Measurements from ENCODE around the gene ZNF592.
"Not testable (repeated sequence)": the region's sequence is repeated elsewhere in the genome, so short reads cannot be mapped to it uniquely, and the experiment has no call there.

ZNF592 gene

DNA sequence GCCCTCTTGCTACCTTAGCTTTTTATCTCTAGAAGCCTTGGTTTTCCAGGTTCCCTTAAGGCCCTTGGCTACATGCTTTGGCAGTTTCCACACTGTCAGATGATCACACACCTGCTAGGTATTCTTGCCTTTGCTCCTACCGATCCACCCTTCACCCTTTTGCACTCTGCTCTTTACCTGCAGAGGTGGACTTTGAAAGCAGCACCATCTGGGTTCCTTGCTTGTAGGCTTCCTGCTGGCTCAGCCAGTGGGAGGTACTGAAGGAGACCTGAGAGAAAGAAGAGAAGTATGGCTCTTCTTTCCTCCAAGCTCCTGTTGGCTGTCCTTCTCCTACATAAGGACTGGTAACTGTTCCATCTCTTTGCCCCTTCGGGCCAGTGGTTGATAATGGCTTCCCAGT, 7.3 kb upstream of the ZNF592 start:
- DNase-seq (ENCODE audit: low spot score) = no peak

DNA sequence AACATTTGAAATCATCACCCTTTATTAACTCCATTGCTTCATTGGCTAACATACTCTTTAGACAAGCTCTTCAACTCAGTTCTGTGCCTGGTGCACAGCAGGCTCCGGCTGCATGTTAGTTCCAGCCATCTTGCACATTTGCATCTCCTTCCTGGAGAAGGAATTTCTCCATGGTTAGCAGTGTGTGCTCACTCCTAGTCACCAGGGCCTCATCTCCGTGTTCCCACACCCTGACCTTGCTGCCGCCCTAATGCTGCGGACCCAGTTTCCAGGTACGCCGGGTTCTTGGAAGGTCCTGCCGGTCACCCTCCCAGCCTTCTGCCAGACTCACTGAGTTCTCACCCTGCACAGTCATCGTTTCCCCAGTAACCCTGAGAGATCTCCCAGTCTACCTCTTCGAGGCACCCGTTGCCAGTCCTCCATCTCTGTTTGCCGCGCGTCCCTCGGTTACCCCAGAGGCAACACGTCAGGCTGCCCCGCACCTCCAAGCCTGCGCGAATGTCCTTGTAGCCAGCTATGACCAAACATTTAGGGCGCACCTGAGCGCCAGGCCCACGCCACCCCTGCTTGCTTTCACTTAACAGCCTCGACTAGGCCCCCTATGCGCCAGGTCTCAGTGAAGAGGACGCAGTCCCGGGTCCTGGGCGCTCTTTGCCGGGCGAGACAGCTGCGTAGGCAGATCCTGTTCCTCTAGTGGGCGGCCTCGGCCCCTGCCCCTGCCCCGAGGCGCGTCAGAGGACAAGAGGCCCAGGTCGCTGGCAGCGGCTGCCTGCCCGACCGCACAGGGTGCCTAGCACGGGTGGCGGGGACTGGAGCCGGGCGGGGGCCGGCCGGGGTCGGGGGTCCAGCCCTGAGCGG, 747 bp upstream of the ZNF592 start:
- DNase-seq (ENCODE audit: low spot score) = peak; percentile 77

DNA sequence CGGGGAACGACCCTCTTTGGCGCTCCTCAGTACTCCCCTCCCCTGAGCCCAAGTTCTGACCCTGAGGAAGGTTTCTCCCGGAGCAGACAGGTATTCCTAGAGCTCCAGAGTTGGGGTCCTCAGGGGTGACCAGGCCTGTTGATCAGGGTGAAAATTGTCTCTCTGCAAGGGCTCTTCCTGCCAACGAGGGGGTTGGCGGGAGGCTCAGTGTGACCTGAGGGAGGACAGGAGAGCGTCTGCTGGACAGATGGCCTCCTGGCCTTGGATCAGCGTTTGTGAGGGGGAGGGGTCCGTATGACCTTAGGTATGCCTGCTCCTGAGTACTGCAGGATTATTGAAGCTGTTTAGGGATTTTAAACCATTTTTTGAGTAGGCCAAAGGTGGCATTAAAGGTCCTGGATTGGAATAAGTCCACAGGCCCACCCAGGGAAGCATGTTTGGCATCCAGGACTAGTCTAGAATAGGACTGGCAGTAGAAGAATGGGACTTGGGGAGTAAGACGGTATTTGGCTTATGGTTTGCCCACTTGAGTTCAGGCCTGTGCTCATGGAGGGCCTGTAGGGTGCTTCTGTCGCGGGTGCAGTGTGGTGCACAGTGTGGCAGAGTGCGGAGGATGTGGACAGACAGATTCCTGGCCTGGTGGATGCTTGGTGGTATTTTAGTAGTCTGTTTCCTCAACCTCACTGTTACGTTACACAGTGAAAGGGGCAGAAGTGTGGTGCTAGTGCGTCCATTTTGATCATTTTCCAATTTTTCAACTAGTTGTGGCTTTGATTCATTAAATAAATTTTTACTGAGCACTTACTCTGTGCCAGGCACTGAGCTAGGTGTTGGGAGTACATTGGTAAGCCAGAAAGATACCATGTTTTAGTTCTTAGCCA, 959 bp downstream of the ZNF592 start:
- DNase-seq (ENCODE audit: low spot score) = peak; percentile 16

DNA sequence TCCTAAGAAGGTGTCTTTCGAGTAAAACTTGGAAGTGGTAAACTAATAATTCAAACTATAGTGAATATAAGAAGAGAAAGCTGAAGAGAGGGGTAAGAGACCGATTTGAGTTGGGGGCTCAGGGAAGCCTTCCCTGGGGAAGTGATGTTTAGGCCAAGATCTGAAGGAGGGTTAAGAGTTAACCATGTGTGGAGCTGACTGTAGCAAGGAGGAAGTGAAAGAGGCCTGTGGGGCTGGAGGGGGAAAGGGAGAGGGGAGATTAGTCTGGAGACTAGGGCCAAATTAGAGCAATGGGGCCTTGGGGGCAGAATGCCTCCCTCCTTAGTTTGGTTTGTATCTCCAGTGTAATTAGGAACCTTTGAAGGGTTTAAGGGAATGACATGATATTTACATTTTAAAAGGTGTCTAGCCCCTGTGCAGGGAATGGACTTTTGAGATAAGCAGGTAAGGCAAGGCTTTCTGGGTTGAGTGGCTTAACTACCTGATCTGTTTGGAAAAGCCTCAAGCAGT, 2.2 kb downstream of the ZNF592 start:
- no peak for DNase-seq (ENCODE audit: low spot score)

DNA sequence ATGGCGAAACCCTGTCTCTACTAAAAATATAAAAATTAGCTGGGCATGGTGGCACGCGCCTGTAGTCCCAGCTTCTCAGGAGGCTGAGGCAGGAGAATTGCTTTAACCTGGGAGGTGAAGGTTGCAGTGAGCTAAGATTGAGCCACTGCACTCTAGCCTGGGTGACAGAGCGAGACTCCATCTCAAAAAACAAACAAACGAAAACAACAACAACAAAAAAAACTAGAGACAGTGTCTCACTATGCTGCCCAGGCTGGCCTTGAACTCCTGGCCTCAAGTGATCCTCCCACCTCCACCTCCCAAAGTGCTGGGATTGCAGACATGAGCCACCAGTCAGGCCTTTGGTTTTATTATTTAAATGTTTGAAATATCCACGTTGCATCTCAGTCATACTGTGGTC, 3.3 kb downstream of the ZNF592 start:
- DNase-seq (ENCODE audit: low spot score) = not testable (repeated sequence)

DNA sequence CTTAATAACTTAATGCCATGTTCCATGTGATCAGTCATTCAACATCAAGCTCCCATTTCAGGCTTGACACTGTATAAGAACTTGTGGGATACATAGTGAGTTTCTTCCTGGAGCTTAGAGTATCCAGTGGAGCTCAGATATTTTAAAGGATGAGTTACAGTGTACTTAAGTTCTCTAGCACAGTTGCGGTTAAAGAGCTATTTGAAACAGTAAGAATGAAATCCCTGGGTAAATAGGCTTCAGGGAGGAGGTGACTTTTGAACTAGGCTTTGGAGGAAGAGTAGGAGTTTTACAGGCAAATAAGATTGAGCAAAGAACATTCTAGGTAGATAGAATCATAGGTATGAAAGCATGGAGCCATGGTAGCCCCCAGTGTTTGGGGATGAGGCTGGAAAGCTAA, 3.8 kb downstream of the ZNF592 start:
- DNase-seq (ENCODE audit: low spot score) = no peak

DNA sequence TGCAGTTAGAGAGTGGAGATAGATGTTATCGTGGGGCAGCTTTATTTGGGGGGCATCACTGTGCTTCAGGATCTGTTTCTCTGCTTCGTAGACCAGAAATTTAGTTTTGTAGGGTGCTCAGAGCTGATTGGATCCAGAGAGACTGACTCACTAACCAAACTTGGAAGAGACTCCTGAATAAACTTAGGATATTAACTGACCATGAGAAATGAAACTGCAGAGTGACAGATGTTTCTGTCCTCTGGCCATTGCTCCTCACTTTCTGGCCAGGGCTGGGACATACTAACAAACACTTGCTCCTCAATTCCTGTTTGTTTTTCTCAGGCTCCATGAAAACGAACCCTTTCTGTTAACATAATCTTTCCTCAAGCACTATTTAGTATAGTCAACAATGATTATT, 4.3 kb downstream of the ZNF592 start:
- no peak for DNase-seq (ENCODE audit: low spot score)

DNA sequence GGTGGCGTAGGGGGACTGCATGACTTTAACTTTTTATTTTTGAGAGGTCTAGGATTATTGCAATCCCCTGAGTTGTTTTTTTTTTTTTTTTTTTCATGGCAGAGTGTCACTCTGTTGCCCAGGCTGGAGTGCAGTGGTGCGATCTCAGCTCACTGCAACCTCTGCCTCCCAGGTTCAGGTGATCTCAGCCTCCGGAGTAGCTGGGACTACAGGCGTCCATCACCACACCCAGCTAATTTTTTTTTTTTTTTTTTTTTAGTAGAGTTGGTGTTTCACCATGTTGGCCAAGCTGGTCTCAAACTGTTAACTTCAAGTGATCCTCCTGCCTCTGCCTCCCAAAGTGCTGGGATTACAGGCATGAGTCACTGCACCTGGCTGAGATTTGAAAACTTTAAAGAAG, 6.5 kb downstream of the ZNF592 start:
- DNase-seq (ENCODE audit: low spot score) = not testable (repeated sequence)

DNA sequence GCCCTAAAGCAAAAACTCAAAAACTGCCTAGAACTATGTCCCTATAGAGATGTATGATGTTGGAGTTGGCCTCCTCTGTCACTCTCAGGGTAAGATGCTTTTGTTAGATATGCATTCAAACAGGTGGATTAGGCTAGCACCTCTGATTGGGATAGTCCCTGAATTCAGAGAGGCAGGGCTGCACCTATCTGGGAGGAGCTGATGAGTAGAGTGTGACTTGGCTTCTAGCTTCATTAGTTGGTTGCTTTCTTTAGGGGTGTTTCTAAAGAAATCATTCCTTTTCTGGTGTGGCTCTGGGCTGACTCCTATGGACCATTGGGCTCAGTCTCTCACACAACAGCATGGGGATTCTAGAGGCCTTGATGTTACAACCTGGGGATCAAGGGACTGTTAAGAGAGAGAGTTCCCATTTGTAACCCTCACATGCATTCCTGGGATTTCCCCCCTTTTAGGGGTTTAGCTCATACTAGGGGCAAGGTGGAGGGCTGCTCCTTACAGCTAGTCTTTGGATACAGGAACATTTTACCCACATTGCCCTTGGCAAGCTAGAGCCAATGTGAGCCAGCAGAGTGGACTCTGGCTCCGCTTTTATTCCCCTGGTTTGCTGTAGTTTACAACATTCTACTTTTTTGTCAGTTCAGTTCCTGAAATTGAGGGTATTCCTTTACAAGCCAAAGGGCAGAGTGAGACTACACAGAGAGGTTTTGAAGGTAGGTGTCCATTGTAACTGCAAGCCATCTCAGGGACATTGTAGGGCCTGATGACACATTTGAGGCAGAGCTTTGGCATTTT, 7.5 kb downstream of the ZNF592 start:
- DNase-seq (ENCODE audit: low spot score) = no peak

DNA sequence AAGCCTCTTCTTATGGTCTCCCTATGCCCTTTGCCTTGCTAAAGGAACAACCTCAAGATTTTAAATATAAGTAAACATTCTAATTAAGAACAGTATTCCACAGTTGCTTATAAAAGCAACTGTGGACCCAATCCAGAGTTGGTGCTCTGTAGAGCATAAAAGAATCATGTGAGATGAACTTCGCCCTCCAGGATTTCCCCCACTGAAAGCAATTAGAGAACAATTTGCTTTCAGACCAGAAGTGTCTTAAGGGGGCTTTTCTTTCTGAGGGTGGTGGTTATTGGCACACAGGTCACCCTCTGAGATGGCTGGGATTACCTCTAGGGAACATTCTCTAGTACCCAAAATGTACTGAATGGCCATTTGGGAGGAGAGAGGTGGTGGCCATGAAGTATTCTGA, 10.6 kb downstream of the ZNF592 start:
- DNase-seq (ENCODE audit: low spot score) = no peak

DNA sequence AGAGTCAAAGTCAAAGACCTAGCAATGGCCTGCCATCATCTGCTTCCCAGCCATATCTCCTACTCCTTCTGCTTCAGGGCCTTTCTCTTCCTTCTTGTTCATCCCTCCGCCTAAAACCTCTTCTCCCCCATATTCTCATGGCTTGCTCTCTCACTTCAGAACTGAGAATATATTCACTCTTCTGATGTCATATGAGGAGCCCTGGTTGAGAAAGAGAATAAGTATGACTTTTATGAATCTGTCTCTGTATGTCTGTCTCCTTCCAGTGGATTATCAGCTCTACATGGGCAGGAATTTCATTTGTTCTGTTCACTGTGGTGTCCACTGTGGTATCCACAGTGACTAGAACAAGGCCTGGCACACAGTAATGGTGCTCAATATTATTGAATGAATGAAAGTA, 11.8 kb downstream of the ZNF592 start:
- no peak for DNase-seq (ENCODE audit: low spot score)

DNA sequence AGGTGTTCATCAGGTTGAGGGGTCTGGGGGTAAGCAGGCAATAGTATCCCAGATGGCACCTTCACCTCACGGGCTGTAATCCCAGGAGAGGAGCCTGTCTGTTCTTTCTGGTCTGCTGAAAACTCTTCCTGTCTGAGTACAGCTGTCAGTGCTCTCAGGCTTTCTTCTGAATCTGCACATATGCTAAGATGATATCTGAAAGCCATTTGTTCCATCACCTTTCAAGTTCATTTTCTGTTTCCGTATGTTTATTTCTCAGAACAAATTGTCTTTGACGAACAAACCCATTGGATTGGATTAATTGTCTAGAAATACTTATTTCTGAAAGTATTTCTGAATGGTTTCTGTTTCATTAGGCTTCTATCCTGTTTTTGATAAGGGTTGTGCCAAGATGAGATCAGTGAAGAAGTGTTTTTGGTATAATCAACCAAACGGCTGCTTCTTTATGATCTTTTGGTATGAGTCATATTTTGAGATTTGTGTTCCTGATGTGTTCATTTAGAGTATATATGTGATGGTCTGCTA, 13.3 kb downstream of the ZNF592 start:
- DNase-seq (ENCODE audit: low spot score) = no peak

DNA sequence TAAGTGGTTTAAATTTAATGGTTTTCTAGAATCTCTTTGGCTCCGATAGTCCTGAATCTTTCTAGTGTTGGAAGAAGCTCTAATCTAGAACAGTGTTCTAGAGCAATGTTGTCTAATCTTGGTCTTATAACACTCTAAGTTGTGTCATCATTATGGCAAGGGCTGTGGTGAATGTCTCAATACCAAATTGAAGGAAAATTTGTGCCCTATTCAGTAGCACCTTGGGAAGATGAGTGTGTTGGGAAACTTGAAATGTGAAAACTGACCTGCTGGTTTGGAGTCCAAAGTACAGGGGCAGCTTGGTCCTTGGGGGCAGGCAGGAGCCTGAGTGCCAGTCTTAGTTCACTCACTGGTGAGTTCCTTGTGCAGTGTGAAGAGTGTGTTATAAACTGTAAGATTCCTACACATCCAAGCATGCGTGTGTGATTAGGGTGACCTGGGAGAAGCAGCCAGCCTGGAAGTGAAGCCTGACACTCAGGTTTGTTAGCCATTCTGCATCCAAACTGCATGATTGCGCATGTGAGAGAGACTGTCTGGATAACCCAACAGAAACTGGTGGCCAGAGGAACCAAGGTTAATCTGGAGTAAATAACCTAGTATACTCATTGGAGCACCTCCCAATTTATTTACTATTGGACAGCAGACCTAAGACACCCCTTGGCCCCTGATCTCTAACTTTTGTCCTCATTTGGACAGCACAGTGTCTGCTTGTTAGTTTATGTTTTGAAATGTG, 14.6 kb downstream of the ZNF592 start:
- no peak for DNase-seq (ENCODE audit: low spot score)

DNA sequence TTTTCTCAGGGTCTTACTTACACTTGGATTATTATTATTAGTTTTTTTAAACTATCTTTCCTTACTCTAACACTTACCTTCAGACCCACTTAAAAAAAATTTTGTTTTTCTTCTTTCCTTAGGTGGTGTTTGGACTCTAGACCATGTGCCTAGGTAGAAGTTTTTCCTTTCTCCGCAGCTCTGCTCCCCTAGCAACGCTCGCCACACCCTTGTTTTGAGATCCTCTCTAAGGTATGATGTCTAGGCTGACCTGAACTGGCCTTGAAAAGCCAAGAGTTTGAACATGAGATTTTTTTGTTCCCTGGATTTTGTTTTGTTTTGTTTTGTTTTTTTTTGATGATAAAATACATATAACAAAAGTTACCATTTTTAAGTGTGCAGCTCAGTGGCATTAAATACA, 16.2 kb downstream of the ZNF592 start:
- no peak for DNase-seq (ENCODE audit: low spot score)

DNA sequence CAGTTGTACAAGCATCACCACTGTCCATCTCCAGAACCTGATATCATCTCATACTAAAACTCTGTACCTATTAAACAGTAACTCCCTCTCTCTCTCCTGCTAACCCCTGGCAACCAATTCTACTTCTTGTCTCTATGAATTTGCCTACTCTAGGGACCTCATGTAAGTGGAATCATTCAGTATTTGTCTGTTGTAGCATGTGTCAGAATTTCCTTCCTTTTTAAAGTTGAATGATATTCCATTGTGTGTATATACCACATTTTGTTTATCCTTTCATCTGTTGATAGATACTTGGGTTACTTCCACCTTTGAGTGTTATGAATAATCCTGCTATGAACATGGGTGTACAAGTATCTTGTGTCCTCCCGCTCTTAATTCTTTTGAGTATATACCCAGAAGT, 16.6 kb downstream of the ZNF592 start:
- no peak for DNase-seq (ENCODE audit: low spot score)

DNA sequence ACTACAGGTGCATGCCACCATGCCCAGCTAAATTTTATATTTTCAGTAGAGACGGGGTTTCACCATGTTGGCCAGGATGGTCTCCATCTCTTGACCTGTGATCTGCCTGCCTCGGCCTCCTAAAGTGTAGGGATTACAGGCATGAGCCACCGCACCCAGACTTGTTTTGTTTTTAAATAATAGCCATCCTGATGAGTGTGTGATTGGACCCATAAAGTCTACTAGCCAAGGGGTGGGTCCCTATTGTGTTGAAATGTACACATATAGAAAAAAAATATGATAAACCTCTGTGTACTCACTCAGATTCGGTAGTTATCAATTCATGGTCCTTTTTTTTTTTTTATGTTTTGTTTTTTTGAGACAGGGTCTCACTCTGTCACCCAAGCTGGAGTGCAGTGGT, 17.3 kb downstream of the ZNF592 start:
- DNase-seq (ENCODE audit: low spot score) = no peak

DNA sequence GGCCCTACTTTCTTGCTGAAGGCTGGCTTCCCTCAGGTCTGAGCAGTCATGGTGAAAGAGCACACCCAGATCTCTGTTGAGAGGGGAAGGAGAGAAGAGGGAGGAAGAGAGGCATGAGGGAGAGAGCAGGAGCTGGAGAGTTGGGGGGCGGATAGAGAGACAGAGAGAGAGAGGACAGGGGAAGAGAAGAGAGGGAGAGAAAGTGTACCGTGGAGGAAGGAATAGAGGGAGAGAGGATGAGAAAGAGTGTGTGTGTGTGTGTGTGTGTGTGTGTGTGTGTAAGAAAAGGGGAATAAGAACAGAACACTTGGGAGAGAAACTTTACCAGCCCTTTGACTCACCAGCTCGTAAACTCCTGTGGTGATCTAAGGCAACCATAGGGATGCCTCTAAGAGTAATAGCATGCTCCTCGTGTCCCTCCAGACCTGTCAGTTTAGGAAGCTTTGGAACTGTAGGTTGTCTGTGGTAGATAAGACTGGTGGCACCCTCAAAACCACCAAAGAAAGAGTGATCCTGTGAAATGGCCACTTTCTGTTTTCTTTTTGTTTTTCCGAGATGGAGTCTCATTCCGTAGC, 18.2 kb downstream of the ZNF592 start:
- no peak for DNase-seq (ENCODE audit: low spot score)

DNA sequence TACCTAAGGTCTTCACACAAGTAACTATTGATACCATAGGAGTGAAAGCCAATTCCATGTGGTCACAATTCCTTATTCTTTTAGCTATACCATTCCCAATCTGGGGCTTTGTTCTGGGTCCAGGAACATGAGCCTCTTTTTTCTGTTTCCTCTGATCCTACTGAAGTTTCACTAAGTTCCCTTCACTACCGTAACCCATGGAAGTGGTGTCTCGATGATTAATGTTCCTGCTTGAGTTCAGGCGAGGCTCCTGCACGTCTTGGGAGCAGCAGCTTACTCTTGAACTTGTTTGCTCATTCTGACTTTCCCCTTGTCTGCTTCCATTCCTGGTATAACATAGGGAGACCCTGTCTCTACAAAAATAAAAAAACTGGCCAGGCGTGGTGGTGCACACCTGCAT, 23.6 kb downstream of the ZNF592 start:
- DNase-seq (ENCODE audit: low spot score) = no peak

DNA sequence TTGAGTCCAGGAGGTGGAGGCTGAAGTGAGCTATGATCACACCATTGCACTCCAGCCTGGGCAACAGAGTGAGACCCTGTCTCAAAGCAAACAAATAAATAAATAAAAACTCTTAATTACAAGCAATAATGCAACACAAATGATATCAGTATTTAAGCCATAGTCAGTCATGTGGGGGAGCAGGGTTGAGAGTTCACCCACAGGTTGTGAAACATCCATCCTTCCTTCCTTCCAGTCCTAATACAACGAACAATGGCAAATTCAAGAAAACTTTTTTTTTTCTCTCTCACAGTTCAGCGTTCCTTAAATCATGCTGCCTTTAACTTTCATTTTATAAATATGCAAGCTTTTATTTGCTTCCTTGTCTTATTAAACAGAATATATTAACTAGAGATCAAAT, 24.1 kb downstream of the ZNF592 start:
- no peak for DNase-seq (ENCODE audit: low spot score)

DNA sequence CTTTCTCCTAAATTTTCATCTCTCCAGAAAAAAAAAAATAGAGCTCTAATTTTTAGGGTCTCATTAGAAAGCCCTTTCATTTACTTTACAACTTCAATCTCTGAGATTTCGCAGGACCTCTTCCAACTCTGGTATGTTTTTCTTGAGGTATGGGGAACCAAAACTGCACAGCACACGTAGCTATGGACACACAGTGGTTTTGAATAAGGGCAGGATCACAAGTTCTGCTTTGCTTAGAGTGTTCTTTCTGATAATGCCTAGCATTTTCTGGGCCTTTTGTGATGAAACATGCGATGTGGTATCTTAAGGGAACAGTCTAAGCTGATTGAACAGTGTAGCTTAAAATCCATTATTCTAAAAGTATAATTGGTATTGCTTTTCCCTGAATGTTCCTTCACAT, 25.3 kb downstream of the ZNF592 start:
- no peak for DNase-seq (ENCODE audit: low spot score)

DNA sequence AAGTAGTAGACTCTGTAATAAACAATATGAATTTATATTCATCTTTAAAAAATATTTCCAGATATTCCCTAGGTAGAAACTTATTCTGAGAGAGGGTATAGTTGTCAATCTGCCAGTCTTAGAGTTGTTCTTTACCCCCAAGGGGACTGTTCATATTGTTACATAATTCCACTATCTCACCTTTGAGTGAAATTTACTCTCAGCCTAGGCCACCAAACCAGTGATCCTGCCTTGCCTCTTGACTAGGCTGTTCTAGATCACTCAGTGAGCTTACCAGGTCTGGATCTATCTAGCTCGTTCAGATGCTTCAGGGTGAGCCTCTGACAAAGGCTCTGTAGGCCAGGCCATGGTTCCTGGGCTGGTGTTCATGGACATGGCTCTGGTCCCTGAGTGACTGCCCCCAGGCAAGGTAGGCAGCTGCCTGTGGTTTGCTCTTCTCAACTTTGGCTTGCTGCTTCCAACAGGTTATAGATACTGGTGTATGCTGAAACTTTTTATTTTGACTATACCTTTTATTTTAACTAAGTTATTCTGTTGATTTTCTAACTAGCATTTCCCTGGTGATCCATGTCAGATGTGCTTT, 27.6 kb downstream of the ZNF592 start:
- DNase-seq (ENCODE audit: low spot score) = no peak
